SKM-1 (cell line): ENCODE results near the gene ACTN2.

Experiments used
- DNase-seq: peaks from one replicate; lab custom pipeline; 2025; ENCODE audit not compliant: unreplicated experiment; lab: John Stamatoyannopoulos, UW

Gene ACTN2

DNA sequence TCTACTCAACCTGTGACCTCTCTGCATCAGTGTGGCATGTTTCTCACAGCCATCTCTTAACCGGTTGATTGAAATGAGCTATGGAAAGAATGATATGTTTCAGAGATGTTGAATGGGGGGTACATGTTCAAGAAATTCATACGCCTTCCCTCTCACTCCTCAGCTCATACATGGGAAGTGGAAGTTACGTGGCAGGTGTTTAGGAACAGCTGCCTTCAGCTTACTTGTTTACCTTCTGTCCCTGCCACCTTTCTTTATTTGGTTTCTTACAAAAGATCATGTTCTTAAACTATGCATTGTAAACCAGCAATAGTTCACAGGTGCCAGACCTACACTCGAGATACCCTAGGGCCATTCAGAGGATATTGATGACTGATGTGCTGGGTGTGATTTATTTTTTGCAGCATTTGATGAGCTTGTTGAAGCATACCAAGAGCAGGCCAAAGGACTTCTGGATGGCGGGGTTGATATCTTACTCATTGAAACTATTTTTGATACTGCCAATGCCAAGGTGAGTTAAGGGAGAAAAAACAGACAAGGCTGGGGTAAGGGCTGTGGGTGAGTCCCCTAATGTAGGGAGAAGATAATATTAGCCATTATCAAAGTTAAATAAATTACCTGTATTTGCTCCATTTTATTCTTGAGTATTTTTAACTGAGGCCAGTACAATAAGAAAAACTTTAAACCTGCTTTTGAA lies 126.2 kb downstream of the ACTN2 start:
- no peak for DNase-seq
